CD4-positive, alpha-beta T cell treated with Interferon gamma for 1 hour (primary cell): Measurements from ENCODE around the gene C1orf210.

Experiments
- DNase-seq: peaks from one replicate; pipeline ENCODE4 v3.0.0-alpha.2; 2020

The C1orf210 gene

DNA sequence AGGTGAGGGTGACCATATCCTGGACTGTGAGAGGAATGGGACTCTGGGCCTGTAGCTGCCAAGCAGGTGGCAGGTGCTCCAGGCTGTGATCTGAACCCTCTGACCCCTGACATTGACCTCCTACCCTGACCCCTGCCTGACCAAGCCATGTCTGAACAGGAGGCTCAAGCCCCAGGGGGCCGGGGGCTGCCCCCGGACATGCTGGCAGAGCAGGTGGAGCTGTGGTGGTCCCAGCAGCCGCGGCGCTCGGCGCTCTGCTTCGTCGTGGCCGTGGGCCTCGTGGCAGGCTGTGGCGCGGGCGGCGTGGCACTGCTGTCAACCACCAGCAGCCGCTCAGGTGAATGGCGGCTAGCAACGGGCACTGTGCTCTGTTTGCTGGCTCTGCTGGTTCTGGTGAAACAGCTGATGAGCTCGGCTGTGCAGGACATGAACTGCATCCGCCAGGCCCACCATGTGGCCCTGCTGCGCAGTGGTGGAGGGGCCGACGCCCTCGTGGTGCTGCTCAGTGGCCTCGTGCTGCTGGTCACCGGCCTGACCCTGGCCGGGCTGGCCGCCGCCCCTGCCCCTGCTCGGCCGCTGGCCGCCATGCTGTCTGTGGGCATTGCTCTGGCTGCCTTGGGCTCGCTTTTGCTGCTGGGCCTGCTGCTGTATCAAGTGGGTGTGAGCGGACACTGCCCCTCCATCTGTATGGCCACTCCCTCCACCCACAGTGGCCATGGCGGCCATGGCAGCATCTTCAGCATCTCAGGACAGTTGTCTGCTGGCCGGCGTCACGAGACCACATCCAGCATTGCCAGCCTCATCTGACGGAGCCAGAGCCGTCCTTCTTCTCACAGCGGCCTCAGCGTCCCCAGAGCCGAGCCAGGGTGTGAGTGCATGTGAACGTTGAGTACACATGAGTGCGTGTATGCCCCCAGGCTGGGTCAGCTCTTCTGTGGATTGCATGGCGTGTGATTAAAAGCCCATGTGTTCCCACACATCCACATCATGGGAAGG lies 12.5 kb downstream of the C1orf210 start:
- no peak for DNase-seq

DNA sequence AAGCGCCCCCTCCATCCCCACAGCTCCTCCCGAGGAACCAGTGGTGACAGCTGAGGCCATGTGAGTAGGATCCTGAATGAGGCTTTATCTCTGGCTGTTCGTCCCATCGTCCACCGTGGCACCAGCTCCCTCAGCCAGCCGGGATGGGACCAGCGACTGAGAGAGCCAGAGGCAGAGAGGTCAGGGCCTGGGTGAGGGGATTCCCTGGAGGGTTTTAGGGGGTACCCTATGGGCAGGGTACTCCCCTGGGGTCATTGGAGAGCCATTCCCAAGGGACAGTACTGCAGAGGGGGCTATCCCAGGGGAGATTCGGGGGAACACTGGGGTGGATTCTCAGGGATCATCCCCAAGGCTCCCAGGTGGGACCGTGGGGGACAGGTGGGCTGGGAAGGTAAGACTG lies 13.2 kb downstream of the C1orf210 start:
- DNase-seq: no peak

DNA sequence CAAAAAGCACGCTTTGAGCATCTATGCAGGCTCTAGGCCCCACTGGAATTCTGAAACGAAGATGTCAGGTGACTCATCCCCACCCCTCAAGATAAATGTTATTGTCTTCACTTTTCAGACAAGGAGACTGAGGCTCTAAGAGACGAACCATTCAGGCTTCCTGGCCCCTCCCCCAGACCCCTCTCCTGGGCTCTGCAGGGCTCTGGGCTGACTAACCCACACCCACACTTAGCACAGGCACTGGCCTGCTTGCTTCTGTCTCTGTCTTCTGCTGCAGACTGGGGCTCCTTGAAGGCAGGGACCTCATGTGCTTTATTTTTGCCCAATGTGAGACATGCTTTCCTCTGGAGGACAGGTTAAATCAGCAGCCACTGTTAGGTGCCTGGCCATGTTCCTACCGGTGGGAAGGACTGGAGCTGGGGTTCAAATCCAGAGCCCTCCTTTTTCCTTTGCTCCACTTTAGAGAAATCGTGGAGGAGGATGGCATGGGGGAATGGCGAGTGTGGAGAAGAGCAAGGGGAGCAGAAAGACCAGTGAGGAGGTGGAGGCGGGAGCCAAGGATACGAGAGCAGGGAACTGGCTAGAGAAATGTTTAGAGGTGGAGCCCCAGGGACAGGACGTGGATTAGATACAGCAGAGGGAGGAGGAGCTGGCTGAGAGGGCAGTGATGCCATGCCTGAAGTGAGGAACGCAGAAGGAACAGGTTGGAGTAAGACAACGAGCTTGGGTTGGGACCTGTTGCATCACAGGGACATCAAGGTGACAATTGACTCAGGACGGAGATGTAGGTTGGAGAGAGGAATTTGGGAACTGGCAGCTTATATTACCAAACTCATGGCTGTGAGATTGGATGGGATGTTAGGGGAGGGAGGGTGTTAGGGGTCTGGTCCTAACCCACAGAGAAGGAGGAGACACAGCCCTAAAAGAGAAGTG lies 13.9 kb downstream of the C1orf210 start:
- no peak for DNase-seq

DNA sequence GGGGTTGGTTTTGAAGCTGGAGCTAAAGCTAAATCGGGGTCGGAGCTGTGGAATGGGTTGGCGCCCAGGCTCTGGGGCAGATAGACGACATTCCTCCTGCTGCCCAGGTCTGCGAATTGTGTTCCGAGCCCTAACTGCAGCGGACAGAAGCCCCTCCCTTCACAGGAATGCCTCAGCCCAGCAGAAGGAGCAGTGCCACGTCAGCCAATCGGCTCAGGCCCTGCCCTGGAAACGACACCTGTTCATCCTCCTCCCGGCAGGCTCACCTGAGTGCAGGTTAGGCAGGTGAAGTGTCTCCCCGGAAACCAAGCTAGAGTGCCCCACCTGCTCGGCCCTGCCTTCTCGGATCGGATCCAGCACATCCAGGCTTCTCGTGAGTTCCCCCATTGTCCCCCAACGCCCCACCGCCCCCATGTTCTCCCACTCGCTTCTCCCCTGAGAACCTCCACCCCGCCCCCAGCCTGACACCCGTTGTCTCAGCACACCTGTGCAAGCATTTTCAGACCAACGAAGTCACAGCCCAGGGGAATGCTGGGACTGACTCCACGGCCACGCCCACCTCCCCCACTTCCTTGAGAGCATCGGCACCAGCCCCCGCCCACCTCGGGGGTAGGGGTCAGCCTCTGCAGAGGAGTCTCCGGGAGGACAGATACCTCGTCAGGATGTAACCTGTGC lies 14.8 kb downstream of the C1orf210 start:
- no peak for DNase-seq

DNA sequence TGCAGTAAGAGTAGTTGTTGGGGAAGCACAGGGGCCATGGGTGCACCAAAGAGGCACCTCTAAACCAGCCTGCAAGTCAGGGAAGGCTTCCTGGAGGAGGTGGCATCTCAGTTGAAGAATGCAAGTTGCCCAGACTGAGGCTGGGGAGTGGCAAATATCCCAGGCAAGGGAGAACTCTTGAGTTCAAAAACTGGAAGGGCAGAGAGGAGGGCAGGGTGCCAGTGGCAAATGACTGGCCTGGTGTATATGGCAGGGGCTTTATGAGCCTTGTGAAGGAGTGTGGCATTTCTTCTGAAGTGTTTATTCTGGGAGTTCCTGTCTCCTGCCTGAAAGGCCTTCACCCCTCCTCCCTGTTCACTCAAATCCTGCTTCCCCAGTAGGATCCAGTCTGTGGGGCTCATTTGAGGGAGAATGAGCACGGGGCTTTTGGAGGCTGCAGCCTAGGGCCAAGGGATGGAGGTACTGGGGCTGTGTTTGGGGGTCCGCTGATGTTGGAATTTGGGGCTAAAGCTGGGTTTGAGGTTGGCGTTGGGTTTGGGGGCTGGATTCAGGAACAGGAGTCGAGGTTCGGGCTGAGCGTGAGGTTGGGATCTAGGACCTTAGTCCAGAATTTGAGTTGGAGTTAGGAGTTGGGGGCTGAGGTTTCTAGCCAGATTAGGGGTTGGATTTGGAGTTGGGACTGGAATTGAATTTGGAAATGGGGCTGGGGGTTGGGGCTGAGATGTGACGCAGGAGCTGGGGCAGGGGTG lies 15.6 kb downstream of the C1orf210 start, which contains the start of gene TMEM125:
Gene TMEM125, plus strand, starts transcription at position 357 of the 749 bp plus-strand sequence. CDS start 2,740 bp downstream, outside the sequence.
- no peak for DNase-seq

DNA sequence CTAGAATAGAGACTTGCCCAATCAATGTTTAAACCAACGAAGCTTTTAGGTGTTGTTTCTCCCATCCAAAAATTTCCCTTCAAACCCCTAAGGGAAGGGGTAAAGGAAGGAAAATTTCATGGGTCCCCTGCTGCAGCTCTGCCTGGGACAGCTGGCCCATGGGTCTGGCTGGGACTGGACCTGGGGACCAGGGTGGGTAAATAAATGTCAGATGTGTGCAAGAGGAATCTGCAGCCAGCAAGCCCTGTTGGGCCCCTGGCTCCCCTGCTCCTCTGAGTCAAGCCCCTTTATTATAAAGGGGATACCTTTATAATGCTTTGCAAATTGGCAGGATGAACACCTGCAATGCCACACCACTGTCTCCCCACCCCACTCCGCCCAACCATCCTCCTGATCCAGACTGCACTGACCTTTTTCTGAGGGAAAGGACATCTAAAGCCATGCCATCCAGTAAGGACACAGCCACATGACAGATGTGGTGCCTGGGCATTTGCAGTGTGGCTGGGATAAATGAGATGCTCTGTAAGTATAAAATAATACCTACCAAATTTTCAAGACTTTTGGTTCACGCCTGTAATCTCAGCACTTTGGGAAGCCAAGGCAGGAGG lies 17.5 kb downstream of the C1orf210 start:
- no peak for DNase-seq

DNA sequence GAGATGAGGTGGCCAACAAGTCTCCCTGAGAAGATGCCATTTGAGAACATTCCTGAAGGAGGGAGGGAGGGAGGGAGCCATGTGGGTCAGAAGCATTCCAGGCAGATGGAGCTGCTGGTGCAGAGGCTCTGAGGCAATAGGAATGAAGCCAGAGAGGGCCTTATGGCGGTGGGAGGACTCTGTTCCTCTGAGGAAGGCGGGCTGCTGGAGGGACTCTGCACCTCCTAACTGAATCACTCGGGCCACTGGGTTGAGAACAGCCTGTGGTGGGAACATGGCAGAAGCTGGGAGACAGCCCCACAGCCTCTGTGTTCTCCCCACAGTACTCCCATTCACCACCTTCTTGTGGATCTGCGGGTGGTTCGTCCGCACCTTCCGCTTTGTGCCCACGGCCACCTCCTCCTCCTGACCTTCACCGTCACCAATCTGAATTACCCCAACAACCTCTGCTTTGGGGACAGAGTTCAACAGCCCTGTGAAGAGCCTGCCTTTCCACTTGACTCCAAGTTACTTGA lies 18.0 kb downstream of the C1orf210 start:
- DNase-seq: no peak

DNA sequence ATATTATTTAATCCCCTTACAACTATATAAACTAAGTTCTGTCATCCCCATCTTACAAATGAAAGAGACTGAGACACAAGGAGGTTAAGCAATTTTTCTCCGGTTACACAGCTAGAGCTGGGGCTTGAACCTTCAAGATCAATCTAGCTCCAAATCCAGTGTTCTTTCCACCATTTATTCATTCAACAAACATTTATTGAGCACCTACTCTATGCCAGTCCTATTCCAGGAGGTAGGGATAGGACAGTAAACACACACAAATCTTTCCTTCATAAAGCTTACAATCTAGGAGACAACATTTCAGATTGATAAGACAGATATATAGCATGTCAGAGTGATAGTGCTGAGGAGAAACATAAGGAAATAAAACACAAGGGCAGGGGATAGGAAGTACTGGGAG lies 18.5 kb downstream of the C1orf210 start:
- no peak for DNase-seq

DNA sequence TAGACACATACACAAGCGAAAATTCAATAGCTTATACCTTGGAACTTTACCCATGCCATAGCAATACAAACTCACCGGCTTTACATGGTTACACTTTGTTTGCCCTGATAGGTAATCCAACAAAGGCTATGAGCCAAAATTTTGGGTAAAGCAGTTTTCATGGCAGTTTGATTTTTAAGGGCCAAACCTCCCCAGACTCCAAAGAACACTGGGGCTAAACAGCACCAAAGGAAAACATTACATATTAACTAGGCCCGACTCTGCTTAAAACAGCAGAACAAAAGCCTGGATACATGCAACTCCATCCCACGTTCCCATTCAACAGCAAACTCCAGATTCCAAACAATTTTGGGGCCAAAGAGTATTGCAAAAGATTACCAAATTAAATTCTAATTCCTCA lies 19.9 kb downstream of the C1orf210 start:
- no peak for DNase-seq

DNA sequence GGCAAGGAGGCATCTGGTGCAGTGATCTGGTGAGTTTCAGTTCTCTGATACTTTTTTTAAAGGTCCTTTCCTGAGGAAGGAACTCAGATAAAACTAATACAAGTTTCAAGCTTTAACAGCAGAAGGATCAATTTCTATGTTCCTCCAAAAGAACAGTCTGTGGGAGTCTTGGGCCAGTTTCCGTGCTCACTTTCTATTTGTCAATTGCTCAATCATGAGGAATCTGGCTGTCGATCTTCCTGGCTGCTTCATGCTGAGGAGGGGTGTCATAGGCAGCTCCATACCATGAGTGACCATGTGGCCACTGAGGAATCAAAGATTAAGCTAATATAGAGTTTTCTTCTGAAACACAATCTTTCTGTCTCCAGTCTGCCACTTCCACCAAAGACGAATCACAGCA lies 27.0 kb downstream of the C1orf210 start:
- no peak for DNase-seq

DNA sequence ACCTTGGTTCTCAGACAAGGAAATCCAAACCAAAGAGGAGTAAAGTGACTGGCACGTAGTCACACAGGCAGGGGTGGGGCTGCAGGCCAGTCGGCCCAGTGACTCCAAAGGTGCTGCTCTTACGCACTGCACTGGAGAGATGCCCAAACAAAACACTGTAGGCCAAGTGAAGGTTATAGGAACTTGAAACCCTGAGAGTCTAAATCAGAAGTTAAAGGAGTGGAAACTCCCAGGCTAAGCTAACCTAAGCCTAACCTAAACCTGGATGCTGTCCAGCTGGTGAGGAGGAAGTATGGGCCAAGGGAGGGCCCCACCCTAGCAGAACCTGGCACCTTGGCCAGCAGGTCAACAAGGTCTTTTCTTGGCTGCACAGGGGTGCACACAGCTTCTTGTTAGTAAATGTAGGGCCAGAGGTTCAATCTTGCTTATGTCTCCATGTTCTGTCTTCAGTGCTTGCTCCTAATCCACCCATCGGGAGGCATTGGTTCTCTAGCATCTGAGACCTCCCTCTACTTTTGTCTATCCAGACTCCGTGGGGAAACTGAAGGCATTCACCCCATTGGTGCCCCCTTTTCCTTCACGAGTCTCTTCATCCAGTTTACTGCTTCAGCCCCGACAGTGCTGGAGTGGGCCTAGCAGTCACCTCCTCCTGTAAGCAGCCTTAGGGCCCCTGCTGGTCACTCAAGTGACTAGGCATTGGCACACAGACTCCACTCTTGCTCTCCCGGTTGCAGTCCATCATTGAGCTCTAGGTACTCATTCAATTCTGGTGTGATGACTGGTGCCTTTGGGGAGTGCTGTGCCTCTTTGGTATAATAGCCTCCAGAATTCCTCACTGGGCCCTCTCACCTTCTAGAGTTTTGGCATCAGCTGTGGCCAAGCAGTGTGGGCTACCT lies 28.5 kb downstream of the C1orf210 start:
- DNase-seq: no peak

DNA sequence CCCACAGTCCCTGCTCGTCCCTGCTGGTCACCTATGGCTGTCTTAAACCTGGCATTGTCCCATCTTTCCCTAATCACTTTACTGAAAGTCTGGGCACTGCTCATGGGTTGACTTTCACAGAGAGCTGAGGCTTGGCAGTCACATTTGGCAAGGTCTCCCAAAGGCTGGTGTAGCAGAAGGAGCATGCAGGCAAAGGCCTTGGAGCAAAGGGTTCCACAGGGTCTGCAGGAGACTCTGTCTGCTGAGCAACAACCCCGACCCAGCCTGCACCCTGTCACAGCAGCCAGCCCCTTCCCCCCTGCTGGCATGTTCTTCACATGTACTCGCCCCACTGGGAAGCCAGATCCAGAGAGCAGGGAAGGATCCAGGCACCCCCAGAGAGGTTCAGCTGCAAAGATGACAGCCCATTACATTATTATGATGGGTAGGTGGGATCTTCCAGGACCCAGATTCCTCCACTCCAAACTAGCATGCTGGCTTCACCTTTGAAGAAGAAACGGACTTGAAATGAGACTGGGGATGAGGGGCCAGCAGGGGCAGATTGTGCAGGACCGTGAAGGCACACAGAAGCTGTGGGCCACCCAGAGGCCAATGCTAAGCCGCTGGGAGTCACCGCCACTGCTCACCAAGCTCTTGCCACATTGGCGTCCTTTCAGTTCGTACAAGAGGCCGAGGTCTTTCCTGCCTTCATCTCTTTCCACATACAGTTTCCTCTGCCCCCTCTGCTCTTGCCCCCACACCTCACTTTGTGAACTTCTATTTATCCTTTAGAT lies 29.8 kb downstream of the C1orf210 start:
- no peak for DNase-seq

DNA sequence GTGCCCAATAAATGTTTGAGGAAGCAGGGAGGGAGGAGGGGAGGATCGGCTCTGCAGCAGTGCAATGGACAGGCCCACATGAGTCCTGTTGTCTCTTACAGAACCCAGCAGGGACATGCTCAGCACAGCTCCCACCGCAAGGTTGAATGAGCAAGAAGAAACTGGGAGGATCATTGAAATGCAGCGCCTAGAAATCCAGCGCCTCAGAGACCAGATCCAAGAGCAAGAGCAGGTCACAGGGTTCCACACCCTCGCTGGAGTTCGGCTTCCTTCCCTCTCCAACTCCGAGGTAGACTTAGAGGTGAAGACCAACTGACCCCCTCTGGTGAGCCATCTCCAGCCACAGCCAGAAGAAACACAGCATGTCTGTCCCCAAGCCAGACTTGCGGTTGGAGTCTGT lies 31.5 kb downstream of the C1orf210 start:
- DNase-seq: no peak

DNA sequence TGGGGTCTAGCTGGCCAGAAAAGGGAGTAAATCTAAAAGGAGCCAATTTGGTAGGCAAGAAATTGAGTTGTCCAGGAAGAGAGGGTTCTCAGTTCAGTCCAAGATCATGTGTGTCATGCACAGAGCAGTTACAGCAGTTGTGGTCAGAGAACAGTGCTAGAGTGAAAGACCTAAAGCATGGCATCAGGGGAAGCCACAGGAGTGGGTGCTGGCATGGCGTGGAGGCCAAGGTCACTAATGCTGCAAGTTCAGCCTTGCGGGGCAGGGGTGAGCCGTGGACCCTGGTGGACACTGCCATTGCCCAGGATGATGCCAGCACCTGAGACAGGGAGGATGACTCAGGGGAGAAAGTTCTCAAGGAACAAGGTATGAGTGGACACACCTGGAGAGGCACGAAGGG lies 32.2 kb downstream of the C1orf210 start:
- DNase-seq: no peak

DNA sequence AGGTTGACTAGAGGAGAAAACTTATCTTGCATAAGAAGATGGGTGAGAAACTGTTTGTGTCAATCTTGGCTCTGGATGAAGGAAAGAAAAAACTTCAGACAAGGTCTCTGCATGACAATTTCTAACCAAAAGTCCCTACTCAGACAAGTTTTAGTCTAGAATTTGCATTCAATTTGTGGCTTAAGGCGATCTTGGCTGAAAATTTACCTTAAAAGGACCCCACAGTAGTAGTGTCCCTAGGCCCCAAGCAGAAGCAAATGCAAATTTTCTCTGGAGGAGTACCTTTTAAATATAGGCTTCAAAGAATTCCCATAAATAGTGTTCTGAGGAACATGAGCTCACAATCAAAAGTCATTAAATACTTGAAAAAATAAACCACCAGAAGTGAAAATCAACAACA lies 33.2 kb downstream of the C1orf210 start:
- no peak for DNase-seq

DNA sequence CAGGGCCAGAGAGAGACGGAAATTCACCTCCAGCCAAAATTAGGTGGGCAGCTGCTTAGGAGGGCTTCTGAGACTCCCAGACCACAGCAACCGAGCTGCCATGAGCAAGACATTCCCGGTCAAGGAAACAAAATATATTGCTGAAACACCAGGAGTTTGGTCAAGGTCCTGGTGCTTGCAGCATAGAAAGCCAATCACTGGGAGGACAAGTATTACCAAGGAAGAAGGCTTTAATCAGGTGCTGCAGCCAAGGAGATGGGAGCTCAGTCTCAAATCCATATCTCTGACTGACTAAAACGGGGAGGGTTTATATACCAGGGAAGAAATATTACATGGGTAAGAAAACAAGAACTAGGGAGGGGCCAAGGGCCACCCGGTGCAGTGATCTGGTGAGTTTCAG lies 34.4 kb downstream of the C1orf210 start:
- DNase-seq: no peak

DNA sequence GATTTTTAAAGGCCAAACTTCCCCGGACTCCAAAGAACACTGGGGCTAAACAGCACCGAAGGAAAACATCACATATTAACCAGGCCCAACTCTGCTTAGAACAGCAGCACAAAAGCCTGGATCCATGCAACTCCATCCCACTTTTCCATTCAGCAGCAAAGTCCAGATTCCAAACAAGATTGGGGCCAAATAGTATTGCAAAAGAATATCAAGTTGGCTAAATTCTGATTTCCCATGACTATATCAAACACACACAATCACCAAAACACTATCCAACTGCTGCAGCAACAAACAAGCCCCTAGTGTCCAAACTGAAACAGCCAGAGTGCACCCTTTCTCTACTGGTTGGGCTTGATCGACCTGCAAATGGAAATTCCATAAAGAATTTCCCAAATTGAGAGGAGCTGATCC lies 35.0 kb downstream of the C1orf210 start:
- no peak for DNase-seq

DNA sequence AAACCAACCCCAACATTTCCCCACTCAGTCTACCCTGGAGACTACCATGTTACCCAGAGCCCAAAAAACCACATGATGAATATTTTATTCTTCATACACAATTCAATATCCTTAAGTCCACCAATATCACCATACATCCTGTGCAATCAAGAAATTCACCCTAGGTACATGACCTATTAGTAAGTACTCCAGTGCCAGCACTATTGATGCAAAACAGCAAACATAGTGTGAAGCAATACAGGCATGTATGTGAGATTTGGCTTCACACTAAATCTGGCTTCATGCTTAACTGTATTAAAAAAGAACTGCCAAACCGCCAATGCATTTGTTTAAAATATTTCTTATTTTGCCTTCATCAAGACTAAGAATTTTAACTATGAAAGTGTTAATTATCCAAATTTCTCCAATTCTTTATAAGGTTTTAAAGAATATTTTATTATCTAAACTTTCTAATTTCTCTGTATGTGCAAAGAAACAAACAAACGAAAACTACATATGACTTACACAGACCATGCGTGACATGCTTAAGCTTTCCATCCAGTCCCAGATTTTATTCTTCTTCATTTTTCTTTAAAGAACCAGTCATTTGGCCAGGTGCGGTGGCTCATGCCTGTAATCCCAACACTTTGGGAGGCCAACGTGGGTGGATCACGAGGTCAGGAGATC lies 38.0 kb downstream of the C1orf210 start:
- DNase-seq: no peak
